HG02981 (cell line): Measurements from ENCODE around the gene NRSN2.
"Not testable (repeated sequence)": the region's sequence is repeated elsewhere in the genome, so short reads cannot be mapped to it uniquely, and the experiment has no call there.

Source experiments
- ATAC-seq: cut with Tn5 transposase; IDR thresholded peaks from one replicate; pipeline ENCODE4 v1.9.1; 2021; ENCODE audit warnings: mild to moderate bottlenecking, moderate library complexity; ENCODE audit not compliant: unreplicated experiment

Gene NRSN2

DNA sequence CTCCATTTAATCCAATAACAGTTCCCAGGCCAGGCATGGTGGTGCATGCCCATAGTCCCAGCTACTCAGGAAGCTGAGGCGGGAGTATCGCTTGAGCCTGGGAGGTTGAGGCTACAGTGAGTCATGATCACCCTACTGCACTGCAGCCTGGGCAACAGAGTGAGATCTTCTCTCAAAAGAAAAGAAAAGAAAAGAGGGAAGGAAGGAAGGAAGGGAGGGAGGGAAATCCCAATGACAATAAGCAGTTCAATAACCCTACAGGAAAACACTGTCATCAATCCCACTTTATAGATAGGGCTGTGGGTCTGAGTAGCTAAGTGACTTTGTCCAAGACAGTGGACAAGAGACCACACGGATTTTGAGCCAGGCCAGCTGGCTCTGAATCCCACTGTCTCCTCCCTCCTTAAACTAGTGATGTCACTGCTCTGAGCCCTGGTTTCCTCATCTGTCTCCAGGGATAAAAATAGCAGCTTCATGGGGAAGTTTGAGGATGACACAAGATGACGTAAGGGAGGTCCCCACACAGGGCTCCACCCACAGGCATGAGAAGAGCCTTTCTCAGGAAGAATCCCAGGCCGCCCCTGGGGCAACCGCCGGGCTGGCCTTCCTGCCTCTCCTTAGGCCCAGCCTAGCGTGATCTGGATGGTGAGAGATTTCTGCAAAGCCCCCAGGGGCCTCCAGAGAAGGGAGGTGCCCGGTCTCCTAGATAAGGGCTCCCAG lies 26.4 kb downstream of the NRSN2 start:
- no peak for ATAC-seq

- ATAC-seq: no peak
These were observed 28.5 kb downstream of the NRSN2 start for GRCh38 chr20:375265-375889.

- no peak for ATAC-seq
These were observed 29.2 kb downstream of the NRSN2 start for GRCh38 chr20:376089-376488.

DNA sequence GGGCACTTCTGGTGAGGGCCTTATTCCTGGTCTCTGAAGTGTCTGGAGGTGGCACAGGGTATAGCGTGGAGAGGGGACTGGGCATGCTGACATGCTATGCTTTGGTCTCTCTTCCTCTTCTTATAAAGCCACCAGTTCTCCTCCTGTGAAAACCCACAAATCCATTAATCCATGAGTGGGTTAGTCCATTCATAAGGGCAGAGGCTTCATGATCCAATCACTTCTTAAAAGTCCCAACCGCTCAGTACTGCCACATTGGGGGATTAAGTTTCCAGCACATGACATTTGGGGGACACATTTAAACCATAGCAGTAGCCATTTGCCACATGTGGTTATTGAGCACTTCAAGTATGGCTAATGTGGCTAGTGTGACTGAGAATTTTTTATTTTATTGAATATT lies 29.8 kb downstream of the NRSN2 start:
- no peak for ATAC-seq

DNA sequence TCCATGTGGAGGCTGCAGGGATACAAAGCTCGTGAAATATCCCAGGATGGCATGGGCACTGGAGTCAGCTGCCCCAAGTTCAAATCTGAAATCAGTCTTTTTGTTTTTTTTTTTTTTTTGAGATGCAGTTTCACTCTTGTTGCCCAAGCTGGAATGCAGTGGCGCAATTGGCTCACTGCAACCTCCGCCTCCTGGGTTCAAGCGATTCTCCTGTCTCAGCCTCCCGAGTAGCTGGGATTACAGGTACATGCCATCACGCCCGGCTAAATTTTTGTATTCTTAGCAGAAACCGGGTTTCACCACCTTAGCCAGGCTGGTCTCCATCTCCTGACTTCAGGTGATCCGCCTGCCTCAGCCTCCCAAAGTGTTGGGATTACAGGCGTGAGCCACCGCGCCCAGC lies 30.7 kb downstream of the NRSN2 start:
- not testable (repeated sequence) for ATAC-seq

- no peak for ATAC-seq
These were observed 32.0 kb downstream of the NRSN2 start for GRCh38 chr20:378961-379336.

DNA sequence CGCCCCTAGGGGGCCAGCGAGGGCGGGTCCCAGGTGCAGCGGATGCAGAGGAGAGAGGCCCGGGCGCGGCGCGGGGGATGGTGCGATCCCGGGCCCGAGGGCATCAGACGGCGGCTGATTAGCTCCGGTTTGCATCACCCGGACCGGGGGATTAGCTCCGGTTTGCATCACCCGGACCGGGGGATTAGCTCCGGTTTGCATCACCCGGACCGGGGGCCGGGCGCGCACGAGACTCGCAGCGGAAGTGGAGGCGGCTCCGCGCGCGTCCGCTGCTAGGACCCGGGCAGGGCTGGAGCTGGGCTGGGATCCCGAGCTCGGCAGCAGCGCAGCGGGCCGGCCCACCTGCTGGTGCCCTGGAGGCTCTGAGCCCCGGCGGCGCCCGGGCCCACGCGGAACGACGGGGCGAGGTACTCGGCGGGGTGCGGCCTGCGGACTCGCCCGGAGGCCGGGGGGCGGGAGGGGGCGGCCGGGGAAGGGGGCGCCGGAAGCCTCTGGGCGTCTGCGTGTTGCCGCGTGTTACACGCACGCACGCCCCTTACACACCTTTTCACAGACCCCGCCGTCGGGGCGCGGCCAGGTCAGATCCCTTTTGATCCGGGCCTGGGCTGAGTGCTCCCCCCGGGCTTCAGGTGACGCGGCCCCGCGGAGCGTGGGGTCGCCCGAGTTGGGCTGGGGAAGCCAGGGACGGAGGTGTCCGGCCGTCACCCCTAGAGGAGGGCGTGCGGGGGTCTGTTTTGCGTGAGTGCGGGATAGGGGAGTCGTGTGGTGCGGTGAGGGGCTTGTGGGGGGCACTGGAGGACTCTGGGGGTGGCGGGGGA lies 34.1 kb downstream of the NRSN2 start:
- peak; percentile 55 for ATAC-seq

DNA sequence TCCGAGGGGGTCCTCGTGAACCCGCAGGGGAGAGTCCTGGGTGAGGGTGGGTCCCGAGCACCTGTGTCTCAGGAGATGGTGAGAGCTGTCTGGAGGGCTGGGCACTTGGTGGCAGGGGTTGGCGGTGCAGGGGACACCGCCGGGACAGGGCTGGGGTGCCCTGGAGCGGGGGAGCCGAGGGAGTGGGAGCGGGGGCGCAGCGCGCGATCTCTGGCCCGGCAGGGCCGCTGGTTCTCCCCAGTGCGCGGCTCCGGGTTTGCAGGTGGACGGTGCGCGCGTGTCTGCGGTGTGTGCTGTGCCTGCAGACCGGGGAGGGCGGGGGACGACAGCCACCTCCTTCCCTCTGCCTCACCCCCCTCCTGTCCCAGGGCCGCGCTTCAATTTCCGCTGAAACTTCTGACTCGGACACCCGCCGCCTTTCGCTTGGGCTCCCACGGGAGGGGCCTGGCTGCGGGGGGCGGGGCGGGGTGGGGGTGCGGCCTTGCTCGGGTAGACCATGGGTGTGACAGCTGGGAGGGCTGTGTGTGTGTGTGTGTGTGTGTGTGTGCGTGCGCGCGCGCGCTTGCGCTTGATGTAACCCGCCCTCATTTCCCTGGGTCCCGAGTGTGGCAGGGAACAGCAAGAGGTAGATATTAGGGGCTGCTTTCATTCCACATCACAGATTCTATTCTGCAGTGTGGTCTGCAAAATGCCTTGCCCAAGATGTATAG lies 34.8 kb downstream of the NRSN2 start:
- peak; percentile 68 for ATAC-seq

DNA sequence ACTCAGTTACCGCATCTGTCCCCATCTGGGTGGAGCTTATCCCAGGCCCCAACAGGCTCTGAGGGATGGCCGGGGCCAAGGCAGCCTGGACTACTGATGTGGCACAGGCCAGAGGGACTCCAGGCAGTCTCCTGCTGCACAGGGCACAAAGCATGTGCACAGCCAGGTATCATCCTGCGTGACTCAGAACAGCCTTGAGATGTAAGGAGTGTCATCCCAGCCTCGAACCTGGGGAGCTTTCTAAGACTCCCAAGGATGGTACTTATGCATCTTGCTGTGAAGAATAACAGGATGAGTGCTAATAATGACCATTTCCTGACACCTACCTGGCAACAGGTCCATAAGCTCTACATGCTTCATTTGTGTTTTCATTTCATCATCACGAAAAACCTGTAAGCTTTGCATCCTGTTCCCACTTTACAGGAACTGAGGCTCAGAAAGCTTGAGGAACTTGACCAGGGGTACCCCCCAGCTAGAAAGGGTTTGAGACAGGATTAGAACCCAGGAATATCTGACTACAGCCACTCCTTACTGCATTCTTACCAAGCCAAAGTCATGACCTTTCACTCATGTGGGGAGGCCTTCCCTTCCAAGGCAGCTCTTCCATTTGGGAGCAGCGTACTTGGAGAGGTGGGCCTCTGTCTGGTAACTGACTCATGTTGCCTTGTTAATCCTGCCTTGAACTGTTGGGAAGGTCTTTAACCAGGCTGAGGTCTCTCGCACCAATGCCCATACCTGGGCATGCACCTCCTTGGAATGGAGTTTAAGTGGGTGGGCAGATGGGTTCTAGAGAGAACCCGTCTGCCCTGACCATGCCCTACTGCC lies 35.6 kb downstream of the NRSN2 start:
- ATAC-seq: no peak

DNA sequence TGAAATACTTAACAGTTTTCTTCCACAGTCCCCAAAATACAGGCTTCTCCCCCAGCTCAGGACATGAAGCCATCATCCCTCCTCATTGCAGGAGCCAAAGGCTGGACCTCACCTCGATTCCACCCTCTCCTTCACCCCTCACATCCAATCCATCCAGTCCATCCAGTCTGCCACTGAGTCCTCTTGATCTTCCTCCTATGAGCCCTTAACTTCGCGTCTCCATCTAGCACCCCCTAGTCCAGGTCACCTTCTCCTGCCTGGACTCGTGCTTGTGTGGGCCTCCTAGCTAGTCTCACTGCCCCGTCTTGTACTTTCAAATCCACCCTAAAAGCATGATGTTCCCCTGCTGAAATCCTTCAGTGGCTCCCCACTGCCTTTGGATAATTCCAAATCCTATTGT lies 37.0 kb downstream of the NRSN2 start:
- ATAC-seq: no peak

DNA sequence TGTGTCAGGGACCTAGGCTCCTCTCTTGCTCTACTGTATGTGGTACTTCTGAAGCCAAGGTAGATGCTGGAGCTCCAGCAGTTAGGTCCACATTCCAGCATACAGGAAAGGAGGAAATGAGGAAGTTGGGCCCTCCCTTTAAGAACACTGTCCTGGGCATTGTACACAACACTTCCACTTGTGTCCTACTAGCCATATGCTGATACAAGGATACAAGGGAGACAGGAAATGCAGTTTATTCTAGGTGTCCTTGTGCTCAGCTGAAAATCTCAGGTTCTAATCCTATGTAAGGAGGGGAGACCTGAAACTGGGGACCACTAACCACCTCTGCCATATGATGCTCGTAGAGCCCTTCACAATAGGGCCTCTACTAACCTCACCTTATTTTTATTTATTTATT lies 37.8 kb downstream of the NRSN2 start:
- ATAC-seq: no peak

DNA sequence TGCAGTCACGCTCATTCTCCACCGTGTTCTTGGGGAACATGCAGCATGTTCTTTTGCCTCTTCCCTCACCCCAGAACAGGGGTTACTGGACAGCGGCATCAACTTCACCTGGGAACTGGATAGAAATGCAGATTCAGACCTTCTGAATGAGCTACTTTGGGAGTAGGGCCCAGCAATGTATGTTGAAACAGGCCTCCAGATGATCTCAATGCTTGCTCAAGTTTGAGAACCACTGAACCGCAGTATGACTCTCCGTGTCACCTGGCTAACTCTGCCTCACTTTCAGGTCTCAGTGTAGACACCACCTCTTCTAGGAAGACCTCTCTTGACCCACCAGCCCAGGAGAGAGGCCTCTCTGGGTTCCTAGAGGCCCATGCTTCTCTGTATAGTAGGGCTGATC lies 38.5 kb downstream of the NRSN2 start:
- ATAC-seq: no peak

GRCh38 chr20:386634-387033 lies 39.7 kb downstream of the NRSN2 start:
- ATAC-seq: not testable (repeated sequence)

GRCh38 chr20:387520-387919 lies 40.6 kb downstream of the NRSN2 start:
- ATAC-seq: no peak

DNA sequence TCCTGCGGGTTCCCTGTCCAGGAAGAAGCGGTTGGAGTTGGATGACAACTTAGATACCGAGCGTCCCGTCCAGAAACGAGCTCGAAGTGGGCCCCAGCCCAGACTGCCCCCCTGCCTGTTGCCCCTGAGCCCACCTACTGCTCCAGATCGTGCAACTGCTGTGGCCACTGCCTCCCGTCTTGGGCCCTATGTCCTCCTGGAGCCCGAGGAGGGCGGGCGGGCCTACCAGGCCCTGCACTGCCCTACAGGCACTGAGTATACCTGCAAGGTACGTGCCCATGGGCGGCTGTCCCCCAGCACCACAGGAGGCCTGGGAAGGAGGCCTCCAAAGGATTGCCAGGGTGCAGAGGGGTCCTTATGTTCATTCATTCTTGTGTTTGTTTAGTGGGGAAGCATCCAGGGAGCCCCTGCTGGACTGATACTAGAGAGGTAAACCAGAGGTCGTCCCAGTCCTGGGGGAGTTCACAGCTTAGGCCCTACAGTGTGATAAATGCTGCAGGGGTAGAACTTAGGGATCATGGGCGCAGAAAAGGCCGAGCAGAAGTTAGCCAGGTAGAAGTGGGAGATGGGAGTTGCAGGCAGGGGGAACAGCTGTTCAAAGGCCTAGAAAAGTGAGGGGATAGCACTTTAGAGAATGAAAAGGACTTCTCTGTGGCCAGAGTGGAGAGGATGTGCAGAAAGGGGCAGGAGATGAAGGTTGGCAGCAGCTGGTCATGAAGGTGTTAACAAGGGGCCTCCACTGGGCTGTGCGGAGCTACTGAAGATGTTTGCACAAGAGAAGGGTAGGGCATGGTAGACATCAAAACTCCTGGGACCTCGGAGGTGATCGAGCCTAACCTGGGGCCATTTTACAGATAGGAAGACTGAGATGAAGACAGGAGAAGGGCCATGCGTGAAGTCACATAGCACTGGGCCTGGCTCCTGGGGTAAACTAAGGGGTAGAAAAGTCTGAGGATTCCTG lies 41.4 kb downstream of the NRSN2 start:
- ATAC-seq: no peak

GRCh38 chr20:389220-389619 lies 42.3 kb downstream of the NRSN2 start:
- ATAC-seq: no peak

- ATAC-seq: no peak
These were observed 44.3 kb downstream of the NRSN2 start for GRCh38 chr20:391041-391711.

DNA sequence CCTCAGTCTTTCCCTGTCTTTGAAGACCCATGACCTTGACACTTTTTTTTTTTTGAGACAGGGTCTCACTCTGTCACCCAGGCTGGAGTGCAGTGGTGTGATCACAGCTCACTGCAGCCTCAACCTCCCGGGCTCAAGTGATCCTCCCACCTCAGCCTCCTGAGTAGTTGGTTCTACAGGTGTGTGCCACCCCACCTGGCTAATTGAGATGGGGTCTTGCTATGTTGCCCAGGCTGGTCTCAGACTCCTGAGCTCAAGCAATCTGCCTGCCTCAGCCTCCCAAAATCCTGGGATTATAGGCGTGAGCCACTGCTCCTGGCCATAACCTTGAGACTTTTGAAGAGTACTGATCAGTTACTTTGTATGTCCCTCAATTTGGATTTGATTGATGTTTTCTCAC lies 46.4 kb downstream of the NRSN2 start:
- not testable (repeated sequence) for ATAC-seq

- no peak for ATAC-seq
These were observed 49.3 kb downstream of the NRSN2 start for GRCh38 chr20:396252-396618.
